Prostate gland (tissue), 2 donors: ENCODE results near the gene TMEM131L. TPM values are rescaled to one million over a fixed set of nuclear protein-coding genes. Genes with fewer than 3 reads are reported as not detected.

Experiments used
- DNase-seq: peaks from one replicate; pipeline ENCODE4 v3.0.0-alpha.2; 2019; ENCODE audit warnings: low spot score
- H3K27ac ChIP-seq, 2 donors: fragments of 200-600 bp; sonication (generic); 2 replicates each; pipeline ENCODE4 v1.5.1; 2017 to 2019
- H3K27me3 ChIP-seq: fragments of 200-600 bp; sonication (generic); replicated peaks from 2 replicates; pipeline ENCODE4 v1.5.1; 2019; ENCODE audit not compliant: insufficient read depth
- H3K36me3 ChIP-seq, 2 donors: fragments of 200-600 bp; sonication (generic); 1 replicate in 1 of 2; 2 replicates in 1 of 2; pipeline versions ENCODE4 v1.5.1 to v1.8.1; 2017 to 2019
- H3K4me1 ChIP-seq: fragments of 200-600 bp; sonication (generic); replicated peaks from 2 replicates; pipeline ENCODE4 v1.5.1; 2019
- H3K4me3 ChIP-seq, 2 donors: fragments of 200-600 bp; sonication (generic); 2 replicates each; pipeline ENCODE4 v1.5.1; 2017 to 2019
- H3K9me3 ChIP-seq: fragments of 200-600 bp; sonication (generic); 2 replicates; pipeline ENCODE4 v1.5.1; 2017
- CTCF ChIP-seq, 4 experiments: fragments of 200-600 bp in 2 of 4; fragments of 450-650 bp in 2 of 4; sonication (generic) in 2 of 4; IDR thresholded peaks; 1 replicate in 3 of 4; 2 replicates in 1 of 4; pipeline ENCODE4 v1.5.1; 2016 to 2019; ENCODE audit warnings: antibody characterized with exemption in 4 of 4, mild to moderate bottlenecking in 2 of 4, moderate library complexity in 2 of 4
- POLR2A ChIP-seq: fragments of 450-650 bp; IDR thresholded peaks from one replicate; pipeline ENCODE4 v1.6.1; 2016; ENCODE audit warnings: antibody characterized with exemption, mild to moderate bottlenecking
- POLR2AphosphoS5 ChIP-seq: sonication (generic); formaldehyde crosslinking; IDR thresholded peaks from one replicate; pipeline ENCODE4 v1.6.1; 2017; ENCODE audit warnings: antibody characterized with exemption
- WGBS: methylation state at CpG from one replicate; pipeline ENCODE4 v1.1.5; 2018; 5-methylcytosine and 5-hydroxymethylcytosine counted together
- intact Hi-C: fragments of 100-400 bp; cut with DNase I; formaldehyde crosslinking; loops from one replicate; pipeline ENCODE4 v1.14.2; 2022
- total RNA-seq, 2 donors: library from RNA; depleted of rRNA; stranded (reverse); fragments of >200 nt; gene quantifications; one replicate each; pipeline ENCODE4 v1.1.0, GENCODE V29; 2016

The TMEM131L gene
- total RNA-seq, 2 donors from 2014 or later, result 9.3 to 12.5 TPM

DNA sequence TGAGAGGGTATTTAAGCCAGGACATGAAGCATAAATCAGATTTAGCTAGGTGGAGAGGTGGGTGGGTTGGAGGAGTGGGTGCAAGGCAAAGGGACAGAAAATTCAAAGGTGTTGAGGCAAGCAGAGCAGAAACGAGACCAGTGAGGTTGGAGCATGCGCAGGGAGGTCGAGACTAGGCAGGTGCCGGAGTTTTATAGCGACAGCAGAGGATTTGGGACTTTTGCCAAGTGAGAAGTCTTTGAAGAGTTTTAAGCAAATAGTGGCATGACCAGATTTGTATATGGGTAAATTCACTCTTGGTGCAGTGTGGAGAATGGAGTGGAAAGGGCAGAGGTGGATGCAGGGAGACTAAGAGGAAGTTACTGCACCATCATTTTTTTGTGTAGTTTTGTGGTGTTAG, 110.9 kb downstream of the TMEM131L start:
- no peak overlapping the region for H3K27ac ChIP-seq
- no peak for DNase-seq
- TF ChIP-seq POLR2AphosphoS5 (no peak), POLR2A (no peak), CTCF (IDR thresholded peaks at IDR 0.05) (no peak)
- no peaks in the 10 kb centered on the region for H3K4me1 ChIP-seq
- 27% methylated on average over 5 of the region's 5 CpGs for WGBS
- H3K36me3 ChIP-seq, result no peaks in the 10 kb centered on the region
- no peak overlapping the region for H3K4me3 ChIP-seq
- H3K27me3 ChIP-seq, result no peaks in the 10 kb centered on the region
- no peaks in the 10 kb centered on the region for H3K9me3 ChIP-seq
- intact Hi-C loops, result loop anchor here (10.0 kb wide), 2 partner anchors 142 to 432 kb away; no protein-coding TSS in a partner anchor

DNA sequence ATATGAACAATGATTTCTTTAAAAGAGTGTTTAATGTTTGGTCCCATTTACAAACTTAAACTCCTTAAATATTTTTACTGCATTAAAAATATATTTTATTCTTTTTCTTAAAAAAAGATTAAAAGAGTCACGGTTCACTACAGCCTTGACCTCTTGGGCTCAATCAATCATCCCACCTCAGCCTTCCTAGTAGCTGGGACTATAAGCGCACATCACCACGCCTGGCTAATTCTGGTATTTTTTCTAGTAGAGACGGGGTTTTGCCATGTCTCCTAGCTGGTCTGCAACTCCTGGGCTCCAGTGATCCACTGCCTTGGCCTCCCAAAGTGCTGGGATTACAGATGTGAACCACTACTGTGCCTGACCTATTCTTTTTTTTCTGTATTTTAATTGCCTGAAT, 113.2 kb downstream of the TMEM131L start:
- H3K27me3 ChIP-seq, result no peaks in the 10 kb centered on the region
- no peaks in the 10 kb centered on the region for H3K9me3 ChIP-seq
- intact Hi-C loops, result loop anchor here (10.0 kb wide), 2 partner anchors 145 to 435 kb away; no protein-coding TSS in a partner anchor
- H3K36me3 ChIP-seq, result no peaks in the 10 kb centered on the region
- H3K4me3 ChIP-seq, result no peak overlapping the region
- H3K27ac ChIP-seq, result no peak overlapping the region
- TF ChIP-seq CTCF (IDR thresholded peaks at IDR 0.05) (no peak), POLR2AphosphoS5 (no peak), POLR2A (no peak)
- 93% methylated on average over 4 of the region's 4 CpGs for WGBS
- no peaks in the 10 kb centered on the region for H3K4me1 ChIP-seq
- DNase-seq, result no peak

- H3K4me3 ChIP-seq, result no peak overlapping the region
- TF ChIP-seq POLR2AphosphoS5 (no peak), POLR2A (no peak), CTCF (IDR thresholded peaks at IDR 0.05) (no peak)
- no peaks in the 10 kb centered on the region for H3K36me3 ChIP-seq
- intact Hi-C loops, result loop anchor here (10.0 kb wide), 2 partner anchors 145 to 435 kb away; no protein-coding TSS in a partner anchor
- H3K27me3 ChIP-seq, result no peaks in the 10 kb centered on the region
- no peaks in the 10 kb centered on the region for H3K4me1 ChIP-seq
- no peak overlapping the region for H3K27ac ChIP-seq
- WGBS, result 31% methylated on average over 1 of the region's 1 CpG
- no peaks in the 10 kb centered on the region for H3K9me3 ChIP-seq
- DNase-seq, result no peak
Measured at GRCh38 chr4:153579872-153580271, 113.7 kb downstream of the TMEM131L start.

DNA sequence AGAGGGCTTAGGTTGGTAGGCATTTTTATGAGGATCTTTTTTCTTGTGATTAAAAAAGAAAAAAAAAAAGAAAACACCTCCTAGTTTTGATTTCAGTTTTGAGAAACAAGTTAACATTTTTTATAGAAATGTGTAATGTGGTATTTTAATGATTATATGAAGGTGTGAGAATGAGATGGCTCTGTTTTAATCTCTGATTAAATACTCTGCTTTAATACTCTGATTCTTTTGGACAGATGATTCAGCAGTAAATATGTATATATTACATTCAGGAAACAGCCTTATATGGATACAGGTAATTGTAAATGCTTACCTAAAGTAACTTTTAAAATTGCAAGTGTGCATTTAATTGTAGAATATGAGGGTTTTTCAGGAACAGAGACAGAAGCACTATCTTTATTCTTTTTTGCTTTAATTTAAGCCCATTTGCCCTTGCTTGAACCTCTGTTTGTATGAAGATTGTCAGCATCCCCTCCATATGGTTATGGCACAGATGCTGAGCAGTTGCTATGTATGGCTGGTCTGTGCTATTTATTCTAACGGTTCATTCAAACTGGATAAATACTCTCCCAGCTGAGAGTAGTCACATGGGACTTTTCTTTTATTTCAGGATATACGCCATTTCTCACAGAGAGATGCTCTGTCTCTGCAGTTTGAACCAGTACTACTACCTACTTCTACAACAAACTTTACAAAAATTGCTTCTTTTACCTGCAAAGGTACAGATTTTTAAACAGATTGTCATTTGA, 117.0 kb downstream of the TMEM131L start:
- no peak overlapping the region for H3K27ac ChIP-seq
- WGBS, result 82% methylated on average over 2 of the region's 2 CpGs
- TF ChIP-seq POLR2A (no peak), CTCF (IDR thresholded peaks at IDR 0.05) (no peak), POLR2AphosphoS5 (no peak)
- intact Hi-C loops, result no loop called here
- no peaks in the 10 kb centered on the region for H3K4me1 ChIP-seq
- no peaks in the 10 kb centered on the region for H3K36me3 ChIP-seq
- H3K9me3 ChIP-seq, result no peaks in the 10 kb centered on the region
- H3K27me3 ChIP-seq, result no peaks in the 10 kb centered on the region
- no peak overlapping the region for H3K4me3 ChIP-seq
- no peak for DNase-seq

DNA sequence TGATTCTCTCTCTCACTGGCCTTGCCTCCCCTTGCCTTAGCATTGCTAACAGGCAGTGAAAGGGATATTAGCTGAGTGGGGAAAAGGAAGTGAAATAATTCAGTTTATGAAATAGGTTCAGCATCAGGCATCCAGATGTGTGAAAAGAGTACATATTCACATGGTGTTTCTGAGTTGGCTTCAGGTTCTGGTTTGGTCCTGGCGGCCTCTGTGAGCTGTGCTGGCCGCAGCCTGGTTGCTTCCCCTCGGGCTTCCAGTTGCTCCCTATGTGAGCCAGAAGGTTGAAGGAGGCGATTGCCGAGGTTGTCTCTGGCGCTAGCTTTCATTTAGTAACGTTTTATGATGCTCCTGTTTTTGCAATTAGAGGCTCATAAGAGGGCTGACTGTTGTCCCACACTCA, 118.9 kb downstream of the TMEM131L start:
- no peak overlapping the region for H3K27ac ChIP-seq

More for the DNA sequence above, 118.9 kb downstream of the TMEM131L start:
- no peaks in the 10 kb centered on the region for H3K4me1 ChIP-seq
- no peaks in the 10 kb centered on the region for H3K9me3 ChIP-seq
- intact Hi-C loops, result no loop called here
- TF ChIP-seq POLR2A, result no peak
- no peak for TF ChIP-seq POLR2AphosphoS5
- TF ChIP-seq CTCF (IDR thresholded peaks at IDR 0.05), result no peak
- H3K36me3 ChIP-seq, result no peaks in the 10 kb centered on the region
- WGBS, result 87% methylated on average over 7 of the region's 7 CpGs
- no peak overlapping the region for H3K4me3 ChIP-seq
- no peaks in the 10 kb centered on the region for H3K27me3 ChIP-seq
- no peak for DNase-seq
